A549 (cell line): Measurements from ENCODE around the gene ARL8B. TPM values are rescaled to one million over a fixed set of nuclear protein-coding genes. Genes with fewer than 3 reads are reported as not detected.
"Not testable (repeated sequence)": the region's sequence is repeated elsewhere in the genome, so short reads cannot be mapped to it uniquely, and the experiment has no call there.

Experiments
- ATAC-seq, 2 experiments: fragments of 200-7000 bp in 1 of 2; fragments of >200 bp in 1 of 2; cut with Nextera tagmentation in 1 of 2; cut with Tn5 transposase in 1 of 2; 3 replicates each; pipeline versions ENCODE4 v1.8.0 to v1.9.1; 2018 to 2020; ENCODE audit warnings: mild to moderate bottlenecking in 1 of 2, moderate library complexity in 1 of 2
- CTCF ChIA-PET: fragments of 300-600 bp; sonication (Branson Sonifier 250); formaldehyde crosslinking; extraction: SDS; loops from one replicate; lab custom pipeline; 2021; ENCODE audit warnings: antibody characterized with exemption, inconsistent platforms; lab: Yijun Ruan, JAX
- POLR2A ChIA-PET: fragments of 350-600 bp; formaldehyde crosslinking; extraction: SDS; loops from one replicate; lab custom pipeline; 2021; ENCODE audit warnings: antibody characterized with exemption, inconsistent platforms; lab: Yijun Ruan, JAX
- DNase-seq, 2 experiments: peaks; one replicate each; pipeline versions ENCODE4 v3.0.0 to v3.0.0-alpha.2; 2011 to 2016; ENCODE audit warnings: low read depth in 1 of 2, low spot score in 1 of 2
- FAIRE-seq: peaks from 2 replicates; lab custom pipeline; 2011; peaks lifted over from hg19 to GRCh38; lab: Jason Lieb, UNC
- H3K27ac ChIP-seq, 2 experiments: fragments of >200 bp; sonication (Bioruptor Twin); formaldehyde crosslinking; 3 replicates each; pipeline ENCODE4 v1.5.1; 2016 to 2017
- H3K4me1 ChIP-seq: fragments of >200 bp; sonication (Bioruptor Twin); formaldehyde crosslinking; 3 replicates; pipeline ENCODE4 v1.6.1; 2016
- H3K4me2 ChIP-seq: fragments of >200 bp; sonication (Bioruptor Twin); formaldehyde crosslinking; 3 replicates; pipeline ENCODE4 v1.6.1; 2016
- H3K4me3 ChIP-seq: fragments of >200 bp; sonication (Bioruptor Twin); formaldehyde crosslinking; 3 replicates; pipeline ENCODE4 v1.5.1; 2016
- H3K9me3 ChIP-seq: fragments of >200 bp; sonication (Bioruptor Twin); formaldehyde crosslinking; 3 replicates; pipeline ENCODE4 v1.6.1; 2016
- ATOH8 ChIP-seq: fragments of 250-450 bp; sonication (Bioruptor Pico); IDR thresholded peaks from 2 replicates; pipeline ENCODE4 v1.5.0; 2020; ENCODE audit warnings: low read depth, mild to moderate bottlenecking, moderate library complexity
- BCL3 ChIP-seq: fragments of >200 bp; sonication (Bioruptor Twin); formaldehyde crosslinking; IDR thresholded peaks from 3 replicates; pipeline ENCODE4 v1.6.1; 2016
- CBX8 ChIP-seq: fragments of 200-600 bp; sonication (generic); IDR thresholded peaks from 2 replicates; pipeline ENCODE4 v1.6.1; 2016
- E2F6 ChIP-seq: IDR thresholded peaks from 2 replicates; pipeline ENCODE4 v1.6.1; 2012; ENCODE audit warnings: low read depth, borderline replicate concordance
- EHMT2 ChIP-seq: fragments of 200-600 bp; sonication (generic); IDR thresholded peaks from 2 replicates; pipeline ENCODE4 v1.6.1; 2016; ENCODE audit warnings: antibody characterized with exemption, low read depth, mild to moderate bottlenecking, moderate library complexity
- EP300 ChIP-seq, 2 experiments: fragments of >200 bp; sonication (Bioruptor Twin); formaldehyde crosslinking; IDR thresholded peaks; 2 replicates in 1 of 2; 3 replicates in 1 of 2; pipeline ENCODE4 v1.6.1; 2016 to 2017
- ESRRA ChIP-seq: fragments of 150-350 bp; IDR thresholded peaks from 2 replicates; pipeline ENCODE4 v1.6.1; 2014; ENCODE audit warnings: mild to moderate bottlenecking, low read length, borderline replicate concordance
- FOXS1 ChIP-seq: fragments of 250-450 bp; sonication (Bioruptor Pico); IDR thresholded peaks from 2 replicates; pipeline ENCODE4 v1.5.0; 2020; ENCODE audit warnings: mild to moderate bottlenecking, moderate library complexity
- HDAC2 ChIP-seq: fragments of 200-600 bp; sonication (generic); IDR thresholded peaks from 2 replicates; pipeline ENCODE4 v1.6.1; 2016
- HOXB13 ChIP-seq: fragments of 250-450 bp; sonication (Bioruptor Pico); IDR thresholded peaks from 2 replicates; pipeline ENCODE4 v1.5.0; 2020; ENCODE audit warnings: low read depth, mild to moderate bottlenecking, moderate library complexity
- HOXB5 ChIP-seq: fragments of 250-450 bp; sonication (Bioruptor Pico); IDR thresholded peaks from 2 replicates; pipeline ENCODE4 v1.5.0; 2020; ENCODE audit warnings: mild to moderate bottlenecking, moderate library complexity
- JUN ChIP-seq, 2 experiments: fragments of >200 bp; sonication (Bioruptor Twin); formaldehyde crosslinking; IDR thresholded peaks; 2 replicates in 1 of 2; 3 replicates in 1 of 2; pipeline ENCODE4 v1.6.1; 2016 to 2017
- JUNB ChIP-seq: fragments of >200 bp; sonication (Bioruptor Twin); formaldehyde crosslinking; IDR thresholded peaks from 2 replicates; pipeline ENCODE4 v1.6.1; 2016
- KDM5A ChIP-seq: fragments of 200-600 bp; sonication (generic); IDR thresholded peaks from 2 replicates; pipeline ENCODE4 v1.6.1; 2016; ENCODE audit warnings: antibody characterized with exemption, mild to moderate bottlenecking
- MAFK ChIP-seq: fragments of 450-650 bp; IDR thresholded peaks from 2 replicates; pipeline ENCODE4 v1.6.1; 2014; ENCODE audit not compliant: partially characterized antibody
- MAX ChIP-seq: IDR thresholded peaks from 2 replicates; pipeline ENCODE4 v1.6.1; 2012
- NFE2L2 ChIP-seq: fragments of 150-350 bp; conservative IDR thresholded peaks from 2 replicates; pipeline ENCODE4 v1.6.1; 2014; ENCODE audit warnings: low read length
- NR3C1 ChIP-seq: fragments of >200 bp; sonication (Bioruptor Twin); formaldehyde crosslinking; IDR thresholded peaks from 3 replicates; pipeline ENCODE4 v1.6.1; 2017
- PHF8 ChIP-seq: fragments of 200-600 bp; sonication (generic); IDR thresholded peaks from 2 replicates; pipeline ENCODE4 v1.6.1; 2016; ENCODE audit warnings: low read depth, mild to moderate bottlenecking, antibody characterized with exemption, moderate library complexity, borderline replicate concordance
- POLR2A ChIP-seq: IDR thresholded peaks from 2 replicates; pipeline ENCODE4 v1.6.1; 2012; ENCODE audit warnings: mild to moderate bottlenecking, low read length
- POLR2AphosphoS2 ChIP-seq: conservative IDR thresholded peaks from 2 replicates; pipeline ENCODE4 v1.6.1; 2012; ENCODE audit warnings: low read length, improper control_type of control experiment, inconsistent platforms
- RNF2 ChIP-seq: fragments of 200-600 bp; sonication (generic); IDR thresholded peaks from 2 replicates; pipeline ENCODE4 v1.6.1; 2016; ENCODE audit warnings: low read depth, mild to moderate bottlenecking, antibody characterized with exemption, moderate library complexity, borderline replicate concordance
- SMC3 ChIP-seq: fragments of >200 bp; sonication (Bioruptor Twin); formaldehyde crosslinking; IDR thresholded peaks from 3 replicates; pipeline ENCODE4 v1.6.1; 2018; ENCODE audit warnings: inconsistent platforms
- SREBF2 ChIP-seq: fragments of 450-650 bp; IDR thresholded peaks from 2 replicates; pipeline ENCODE4 v1.6.1; 2014; ENCODE audit warnings: mild to moderate bottlenecking, moderate library complexity
- TP53 ChIP-seq: fragments of 250-450 bp; sonication (Bioruptor Pico); IDR thresholded peaks from 2 replicates; pipeline ENCODE4 v1.5.0; 2021; ENCODE audit warnings: mild to moderate bottlenecking, moderate library complexity
- ZC3H11A ChIP-seq: fragments of 450-650 bp; IDR thresholded peaks from 2 replicates; pipeline ENCODE4 v1.6.1; 2014; ENCODE audit warnings: antibody characterized with exemption, mild to moderate bottlenecking
- ZFP36 ChIP-seq: fragments of 450-650 bp; IDR thresholded peaks from 2 replicates; pipeline ENCODE4 v1.6.1; 2014; ENCODE audit warnings: borderline replicate concordance; ENCODE audit not compliant: partially characterized antibody
- ZSCAN20 ChIP-seq: fragments of 250-450 bp; sonication (Bioruptor Pico); IDR thresholded peaks from 2 replicates; pipeline ENCODE4 v1.8.0; 2022; ENCODE audit warnings: mild to moderate bottlenecking, moderate library complexity
- WGBS: methylation state at CpG from one replicate; pipeline ENCODE4 v1.1.6; 2017; ENCODE audit errors: missing lambda C conversion rate; 5-methylcytosine and 5-hydroxymethylcytosine counted together
- polyA plus RNA-seq, 4 experiments: library from polyadenylated mRNA; depleted of rRNA in 3 of 4; stranded (reverse); fragments of >200 nt; fragmentation: RNase III in 1 of 4; extraction: RNeasy Plus Mini Kit Qiagen cat#74134 plus additional on column Dnase treatment in 1 of 4; gene quantifications; 2 replicates in 3 of 4; 3 replicates in 1 of 4; pipeline ENCODE4 v1.2.3, GENCODE V29; 2011 to 2017

ARL8B gene
- polyA plus RNA-seq, 2 of the 4 experiments (the other 2 are of a cell fraction): 51.2 to 51.7 TPM

- Histone ChIP-seq H3K4me2 (no peak overlapping the region), H3K4me1 (no peaks in the 10 kb centered on the region), H3K27ac (no peak overlapping the region), H3K9me3 (no peaks in the 10 kb centered on the region), H3K4me3 (no peak overlapping the region)
- WGBS: 31% methylated on average over 3 of the region's 3 CpGs
- CTCF ChIA-PET: interaction anchor here (0.6 to 1.3 kb wide), 4 partner anchors 9 to 391 kb away, joined by 3 to 4 read pairs (median 4); no protein-coding TSS in a partner anchor
- FAIRE-seq (no peak), DNase-seq (no peak), ATAC-seq (peak in 1 of 2 experiments; percentile 41; a peak in 1 of 6 replicates)
- POLR2A ChIA-PET: no interaction called here
- TF ChIP-seq HDAC2 (no peak), BCL3 (no peak), ZFP36 (no peak), RNF2 (no peak), SREBF2 (no peak), EP300 (IDR thresholded peaks at IDR 0.05) (no peak), ATOH8 (CRISPR knock-in tag) (no peak), E2F6 (no peak), JUN (IDR thresholded peaks at IDR 0.05) (no peak), FOXS1 (CRISPR knock-in tag) (no peak), NFE2L2 (no peak), EHMT2 (no peak), MAX (no peak), MAFK (no peak), NR3C1 (no peak)
Observed at GRCh38 chr3:5102532-5102931, 19.6 kb upstream of the ARL8B start.

GRCh38 chr3:5103743-5104142, 18.3 kb upstream of the ARL8B start:
- no peak for FAIRE-seq

GRCh38 chr3:5105050-5105449, 17.0 kb upstream of the ARL8B start:
- POLR2A ChIA-PET: interaction anchor here (0.6 kb wide), 1 partner anchor 20 kb away, joined by 3 read pairs; no protein-coding TSS in a partner anchor

More at GRCh38 chr3:5103743-5104142, 18.3 kb upstream of the ARL8B start:
- H3K9me3 ChIP-seq: no peaks in the 10 kb centered on the region
- no peak overlapping the region for H3K4me3 ChIP-seq
- no peak overlapping the region for H3K4me2 ChIP-seq
- DNase-seq (no peak), ATAC-seq (no peak)
- CTCF ChIA-PET: no interaction called here
- TF ChIP-seq SREBF2: no peak
- POLR2A ChIA-PET: no interaction called here
- WGBS: 69% methylated on average over 3 of the region's 3 CpGs
- no peak overlapping the region for H3K27ac ChIP-seq
- H3K4me1 ChIP-seq: 0 out of 3 replicates have a peak, but pooled peaks cover under 1% of the 10 kb centered on the region

GRCh38 chr3:5106371-5106770, 15.7 kb upstream of the ARL8B start:
- H3K4me2 ChIP-seq, H3K9me3 ChIP-seq, ATAC-seq, H3K4me1 ChIP-seq, DNase-seq, H3K27ac ChIP-seq, POLR2A ChIA-PET, FAIRE-seq, H3K4me3 ChIP-seq: not testable (repeated sequence)
- 81% methylated on average over 9 of the region's 9 CpGs for WGBS
- CTCF ChIA-PET: interaction anchor here (1.4 to 1.6 kb wide), 2 partner anchors 13 to 15 kb away, joined by 4 to 5 read pairs; partner anchors contain the start of gene ARL8B

More at GRCh38 chr3:5105050-5105449, 17.0 kb upstream of the ARL8B start:
- CTCF ChIA-PET: interaction anchor here (1.4 kb wide), 1 partner anchor 17 kb away, joined by 5 read pairs; the partner anchor contains the start of gene ARL8B
- H3K9me3 ChIP-seq: no peaks in the 10 kb centered on the region
- 0 out of 3 replicates have a peak, but pooled peaks cover 2% of the 10 kb centered on the region for H3K4me1 ChIP-seq
- no peak for TF ChIP-seq ZSCAN20 (CRISPR knock-in tag)
- TF ChIP-seq POLR2A: no peak
- no peak for TF ChIP-seq MAX
- TF ChIP-seq HOXB13: no peak
- no peak for TF ChIP-seq FOXS1 (CRISPR knock-in tag)
- no peak for TF ChIP-seq PHF8
- TF ChIP-seq ATOH8 (CRISPR knock-in tag): no peak
- no peak for TF ChIP-seq POLR2AphosphoS2
- TF ChIP-seq HOXB5 (CRISPR knock-in tag): no peak
- no peak for TF ChIP-seq SMC3
- no peak for TF ChIP-seq EP300 (IDR thresholded peaks at IDR 0.05)
- TF ChIP-seq ESRRA: no peak
- no peak for TF ChIP-seq KDM5A
- no peak for TF ChIP-seq JUN (IDR thresholded peaks at IDR 0.05)
- TF ChIP-seq CBX8: no peak
- TF ChIP-seq JUNB: no peak
- no peak for TF ChIP-seq E2F6
- TF ChIP-seq TP53: no peak
- TF ChIP-seq ZC3H11A: no peak
- 82% methylated on average over 7 of the region's 7 CpGs for WGBS
- DNase-seq: no peak
- no peak for FAIRE-seq
- no peak for ATAC-seq
- H3K27ac ChIP-seq: no peak overlapping the region
- H3K4me2 ChIP-seq: no peak overlapping the region
- H3K4me3 ChIP-seq: no peak overlapping the region
